ENCODE data around the gene MAGEF1.

MAGEF1 gene

GRCh38 chr3:184688251-184688881, 23.5 kb downstream of the MAGEF1 start:
- DNase-seq: peak; percentile 83

- peak; percentile 92 for DNase-seq
Measured at GRCh38 chr3:184687363-184688015, 24.4 kb downstream of the MAGEF1 start.

- DNase-seq: no peak
Measured at GRCh38 chr3:184685646-184686045, 26.2 kb downstream of the MAGEF1 start.

GRCh38 chr3:184685055-184685454, 26.8 kb downstream of the MAGEF1 start:
- DNase-seq: no peak

GRCh38 chr3:184683900-184684560, 27.8 kb downstream of the MAGEF1 start:
- no peak for DNase-seq

- DNase-seq: no peak
Measured at GRCh38 chr3:184683234-184683633, 28.6 kb downstream of the MAGEF1 start.

- DNase-seq: no peak
Measured at GRCh38 chr3:184682671-184683070, 29.2 kb downstream of the MAGEF1 start.

- DNase-seq: no peak
Measured at GRCh38 chr3:184680385-184681345, 31.2 kb downstream of the MAGEF1 start.

GRCh38 chr3:184679056-184679816, 32.6 kb downstream of the MAGEF1 start:
- DNase-seq: peak; percentile 85

- peak; percentile 74 for DNase-seq
Measured at GRCh38 chr3:184678317-184679055, 33.4 kb downstream of the MAGEF1 start.

- peak; percentile 13 for DNase-seq
Measured at GRCh38 chr3:184677344-184678316, 34.2 kb downstream of the MAGEF1 start.

- peak; percentile 19 for DNase-seq
Measured at GRCh38 chr3:184676927-184677326, 34.9 kb downstream of the MAGEF1 start.

GRCh38 chr3:184674626-184675025, 37.2 kb downstream of the MAGEF1 start:
- DNase-seq: no peak

- no peak for DNase-seq
Measured at GRCh38 chr3:184672977-184673870, 38.6 kb downstream of the MAGEF1 start.

GRCh38 chr3:184672335-184672734, 39.5 kb downstream of the MAGEF1 start:
- DNase-seq: no peak

- DNase-seq: no peak
Measured at GRCh38 chr3:184670091-184670602, 41.7 kb downstream of the MAGEF1 start.

- DNase-seq: no peak
Measured at GRCh38 chr3:184669578-184669977, 42.3 kb downstream of the MAGEF1 start.

GRCh38 chr3:184666442-184666841, 45.4 kb downstream of the MAGEF1 start:
- no peak for DNase-seq

GRCh38 chr3:184665101-184665500, 46.8 kb downstream of the MAGEF1 start:
- no peak for DNase-seq
